ENCODE results near the gene CARD19.

- TF ChIP-seq CTCF (IDR thresholded peaks at IDR 0.05), result no peak
- TF ChIP-seq ZFX (IDR thresholded peaks at IDR 0.05; ENCODE audit: borderline replicate concordance), result no peak
These were observed 16.9 kb downstream of the CARD19 start for GRCh38 chr9:93112864-93113389.
